Endothelial cell of umbilical vein (primary cell): Measurements from ENCODE around the gene SERGEF. TPM values are rescaled to one million over a fixed set of nuclear protein-coding genes. Genes with fewer than 3 reads are reported as not detected.

Source experiments
- BruUV-seq: library from RNA; stranded (reverse); fragments of 400-500 nt; replicated peaks from 2 replicates; lab custom pipeline; 2021; lab: Mats Ljungman, UMichigan
- CTCF ChIA-PET: fragments of 300-600, 350-600 bp; sonication (Branson Sonifier 250); formaldehyde crosslinking; loops from one replicate; lab custom pipeline; 2021; ENCODE audit warnings: antibody characterized with exemption, inconsistent platforms; lab: Charles Lee
- POLR2A ChIA-PET: fragments of 300-600, 350-600 bp; sonication (Branson Sonifier 250); formaldehyde crosslinking; loops from one replicate; lab custom pipeline; 2021; ENCODE audit warnings: antibody characterized with exemption, inconsistent platforms; lab: Charles Lee
- DNase-seq: peaks from one replicate; pipeline ENCODE4 v3.0.0-alpha.2; 2011; ENCODE audit warnings: low read depth, low spot score
- FAIRE-seq: peaks from 2 replicates; lab custom pipeline; 2011; peaks lifted over from hg19 to GRCh38; lab: Jason Lieb, UNC
- H2AFZ ChIP-seq: 2 replicates; pipeline ENCODE4 v1.6.0; 2012; ENCODE audit warnings: low read depth, low read length, control low read depth, inconsistent platforms
- H3K27ac ChIP-seq: 2 replicates; pipeline ENCODE4 v1.5.1; 2011; ENCODE audit warnings: low read depth, mild to moderate bottlenecking, control low read depth, low read length, moderate library complexity; ENCODE audit not compliant: insufficient read depth
- H3K27me3 ChIP-seq, 2 experiments: 2 replicates each; pipeline versions ENCODE4 v1.6.0 to v1.6.1; 2011; ENCODE audit warnings: low read length in 2 of 2, mixed read lengths in 1 of 2; ENCODE audit not compliant: control insufficient read depth in 2 of 2, insufficient read depth in 2 of 2
- H3K36me3 ChIP-seq, 2 experiments: 2 replicates in 1 of 2; 3 replicates in 1 of 2; pipeline ENCODE4 v1.5.1; 2011; ENCODE audit warnings: low read length in 2 of 2, mild to moderate bottlenecking in 1 of 2, moderate library complexity in 1 of 2; ENCODE audit not compliant: control insufficient read depth in 2 of 2, insufficient read depth in 2 of 2; ENCODE audit errors: extremely low read depth in 1 of 2
- H3K4me1 ChIP-seq: 3 replicates; pipeline ENCODE4 v1.5.1; 2011; ENCODE audit warnings: mild to moderate bottlenecking, low read length; ENCODE audit not compliant: control insufficient read depth, insufficient read depth; ENCODE audit errors: extremely low read depth
- H3K4me2 ChIP-seq: 2 replicates; pipeline ENCODE4 v1.6.1; 2011; ENCODE audit warnings: low read length, control low read depth, mixed read lengths; ENCODE audit not compliant: insufficient read depth
- H3K4me3 ChIP-seq, 3 experiments: fragments of 200-600 bp in 1 of 3; sonication (generic), shearing (Covaris generic) in 1 of 3; replicated peaks in 1 of 3; 2 replicates each; pipeline ENCODE4 v1.5.1; 2011 to 2016; ENCODE audit warnings: control low read depth in 3 of 3, low read length in 3 of 3, mild to moderate bottlenecking in 2 of 3, inconsistent platforms in 1 of 3, low read depth in 1 of 3, moderate library complexity in 1 of 3; ENCODE audit not compliant: insufficient read depth in 1 of 3
- H3K79me2 ChIP-seq: 2 replicates; pipeline ENCODE4 v1.6.0; 2012; ENCODE audit warnings: low read length, inconsistent platforms; ENCODE audit not compliant: control insufficient read depth, insufficient read depth
- H3K9ac ChIP-seq: replicated peaks from 2 replicates; pipeline ENCODE3; 2011; ENCODE audit warnings: low read length, control low read depth; ENCODE audit not compliant: insufficient read depth; ENCODE audit errors: extremely low read depth
- H3K9me1 ChIP-seq: replicated peaks from 3 replicates; pipeline ENCODE4 v1.6.0; 2011; ENCODE audit warnings: mild to moderate bottlenecking, low read length; ENCODE audit not compliant: control insufficient read depth, insufficient read depth; ENCODE audit errors: extremely low read depth
- H3K9me3 ChIP-seq: replicated peaks from 2 replicates; pipeline ENCODE4 v1.5.1; 2012; ENCODE audit warnings: low read length, inconsistent platforms; ENCODE audit not compliant: control insufficient read depth, insufficient read depth
- H4K20me1 ChIP-seq: replicated peaks from 2 replicates; pipeline ENCODE3; 2011; ENCODE audit warnings: mild to moderate bottlenecking, low read length; ENCODE audit not compliant: control insufficient read depth, insufficient read depth; ENCODE audit errors: extremely low read depth
- EZH2 ChIP-seq: IDR thresholded peaks from 2 replicates; pipeline ENCODE4 v1.6.1; 2012; ENCODE audit warnings: borderline replicate concordance, low read depth, mild to moderate bottlenecking, moderate library complexity, low read length, inconsistent platforms; ENCODE audit not compliant: severe bottlenecking
- FOS ChIP-seq: IDR thresholded peaks from 2 replicates; pipeline ENCODE4 v1.6.1; 2011; ENCODE audit warnings: mild to moderate bottlenecking, low read length, moderate library complexity, borderline replicate concordance; ENCODE audit not compliant: insufficient read depth
- GATA2 ChIP-seq: IDR thresholded peaks from 2 replicates; pipeline ENCODE4 v1.7.0; 2011; ENCODE audit warnings: low read depth, mild to moderate bottlenecking, moderate library complexity, mixed read lengths, low read length; ENCODE audit not compliant: insufficient read length, insufficient read depth
- JUN ChIP-seq: IDR thresholded peaks from 2 replicates; pipeline ENCODE4 v1.6.1; 2011; ENCODE audit warnings: borderline replicate concordance, low read depth; ENCODE audit not compliant: insufficient read length, insufficient read depth
- MAX ChIP-seq: IDR thresholded peaks from 2 replicates; pipeline ENCODE4 v1.6.1; 2011; ENCODE audit not compliant: insufficient read depth, insufficient read length
- MYC ChIP-seq: IDR thresholded peaks from one replicate; pipeline ENCODE4 v1.6.1; 2011; ENCODE audit warnings: mild to moderate bottlenecking, low read depth, low read length
- POLR2A ChIP-seq: IDR thresholded peaks from 2 replicates; pipeline ENCODE4 v1.6.1; 2012; ENCODE audit warnings: low read depth, mild to moderate bottlenecking, control low read depth, low read length
- POLR2AphosphoS5 ChIP-seq: IDR thresholded peaks from 2 replicates; pipeline ENCODE4 v1.6.1; 2012; ENCODE audit warnings: low read depth, mild to moderate bottlenecking, control low read depth, low read length, moderate library complexity; ENCODE audit not compliant: insufficient read depth
- dilution Hi-C: fragments of 300-500 bp; cut with MboI; formaldehyde crosslinking; loops from one replicate; pipeline ENCODE4 v1.15.0; 2019; ENCODE audit warnings: low sequenced_read_pairs; ENCODE audit not compliant: extremely low pct_ligation_motif_present
- intact Hi-C: fragments of 100-400 bp; cut with micrococcal nuclease; formaldehyde crosslinking; loops from one replicate; pipeline ENCODE4 v1.10.0; 2022
- polyA plus RNA-seq, 4 experiments: library from polyadenylated mRNA; depleted of rRNA in 3 of 4; stranded (reverse) in 3 of 4; unstranded in 1 of 4; fragments of >200 nt; gene quantifications; 2 replicates each; pipeline versions ENCODE4 v1.2.1 to v1.2.3, GENCODE V29; 2011 to 2012; ENCODE audit warnings: missing spikeins in 1 of 4
- total RNA-seq: library from RNA; stranded (reverse); gene quantifications from 2 replicates; pipeline ENCODE4 v1.2.3, GENCODE V29; 2021
- TF ChIP-seq, protein P1 (sequence below), 2 donors: IDR thresholded peaks; 1 replicate in 1 of 2; 2 replicates in 1 of 2; pipeline ENCODE4 v1.5.1; 2011; ENCODE audit warnings: low read length in 2 of 2, mild to moderate bottlenecking in 2 of 2, moderate library complexity in 2 of 2, control low read depth in 1 of 2, inconsistent platforms in 1 of 2, low read depth in 1 of 2; ENCODE audit not compliant: insufficient read depth in 1 of 2; ENCODE audit errors: extremely low read depth in 1 of 2

The SERGEF gene
- total and polyA plus RNA-seq, 2 donors (not counting 3 experiments of a cell fraction or from before 2014, with no cell fraction given): 8.7 to 16.7 TPM

DNA sequence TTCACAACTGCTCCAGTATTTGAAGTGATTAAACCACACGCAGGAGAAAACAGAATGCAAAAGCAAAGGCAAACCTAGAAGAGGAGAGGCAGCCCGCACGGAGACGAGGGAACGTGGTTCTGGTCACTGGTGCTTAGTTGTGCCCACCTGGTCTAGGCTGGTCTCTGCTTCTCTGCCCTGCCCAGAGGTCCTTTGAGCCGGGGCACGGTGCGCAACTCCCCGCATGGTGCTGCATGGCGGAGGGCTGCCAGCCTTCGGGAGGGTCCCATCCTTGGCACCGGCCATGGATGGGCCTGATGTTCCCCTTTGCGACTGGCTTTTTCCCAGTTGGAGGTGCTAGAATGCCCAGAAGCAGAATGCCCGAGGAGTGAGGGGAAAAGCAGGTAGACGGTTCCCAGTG, 232.2 kb downstream of the SERGEF start:
- no peak overlapping the region for H3K27ac ChIP-seq
- H3K9me1 ChIP-seq: no peaks in the 10 kb centered on the region
- no peaks in the 10 kb centered on the region for H3K27me3 ChIP-seq
- H3K9ac ChIP-seq: no peak overlapping the region
- CTCF ChIA-PET: no interaction called here
- dilution Hi-C loops (no loop called here), intact Hi-C loops (no loop called here)
- DNase-seq (no peak), FAIRE-seq (no peak)
- no peak overlapping the region for H3K4me2 ChIP-seq
- H4K20me1 ChIP-seq: no peaks in the 10 kb centered on the region
- H3K36me3 ChIP-seq: no peaks in the 10 kb centered on the region
- H2AFZ ChIP-seq: no peak overlapping the region
- no TSS peak for BruUV-seq
- H3K9me3 ChIP-seq: no peaks in the 10 kb centered on the region
- POLR2A ChIA-PET: no interaction called here
- no peaks in the 10 kb centered on the region for H3K79me2 ChIP-seq
- H3K4me3 ChIP-seq: no peak overlapping the region
- H3K4me1 ChIP-seq: no peaks in the 10 kb centered on the region
- no peak for TF ChIP-seq POLR2A
- TF ChIP-seq JUN: no peak
- TF ChIP-seq GATA2: no peak
- no peak for TF ChIP-seq MYC
- no peak for TF ChIP-seq FOS
- no peak for TF ChIP-seq POLR2AphosphoS5
- no peak for TF ChIP-seq MAX
- TF ChIP-seq, protein P1, sequence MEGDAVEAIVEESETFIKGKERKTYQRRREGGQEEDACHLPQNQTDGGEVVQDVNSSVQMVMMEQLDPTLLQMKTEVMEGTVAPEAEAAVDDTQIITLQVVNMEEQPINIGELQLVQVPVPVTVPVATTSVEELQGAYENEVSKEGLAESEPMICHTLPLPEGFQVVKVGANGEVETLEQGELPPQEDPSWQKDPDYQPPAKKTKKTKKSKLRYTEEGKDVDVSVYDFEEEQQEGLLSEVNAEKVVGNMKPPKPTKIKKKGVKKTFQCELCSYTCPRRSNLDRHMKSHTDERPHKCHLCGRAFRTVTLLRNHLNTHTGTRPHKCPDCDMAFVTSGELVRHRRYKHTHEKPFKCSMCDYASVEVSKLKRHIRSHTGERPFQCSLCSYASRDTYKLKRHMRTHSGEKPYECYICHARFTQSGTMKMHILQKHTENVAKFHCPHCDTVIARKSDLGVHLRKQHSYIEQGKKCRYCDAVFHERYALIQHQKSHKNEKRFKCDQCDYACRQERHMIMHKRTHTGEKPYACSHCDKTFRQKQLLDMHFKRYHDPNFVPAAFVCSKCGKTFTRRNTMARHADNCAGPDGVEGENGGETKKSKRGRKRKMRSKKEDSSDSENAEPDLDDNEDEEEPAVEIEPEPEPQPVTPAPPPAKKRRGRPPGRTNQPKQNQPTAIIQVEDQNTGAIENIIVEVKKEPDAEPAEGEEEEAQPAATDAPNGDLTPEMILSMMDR (IDR thresholded peaks at IDR 0.05; ENCODE audit: extremely low read depth in 1 of 2, insufficient read depth in 1 of 2, low read depth in 1 of 2, low read length in 2 of 2): no peak
- TF ChIP-seq EZH2: no peak
